Activated T-cell treated with anti-CD3 and anti-CD28 coated beads, Interleukin-2, amount 50 U/mL, for 48 hours (primary cell): Measurements from ENCODE around the gene RNF167.

Source experiments
- DNase-seq, 2 experiments: peaks; one replicate each; pipeline ENCODE4 v3.0.0-alpha.2; 2020

RNF167 gene

GRCh38 chr17:4958102-4958501 lies 18.0 kb downstream of the RNF167 start:
- DNase-seq: no peak

- no peak for DNase-seq
Observed at GRCh38 chr17:4959261-4959965, 19.3 kb downstream of the RNF167 start.

DNA sequence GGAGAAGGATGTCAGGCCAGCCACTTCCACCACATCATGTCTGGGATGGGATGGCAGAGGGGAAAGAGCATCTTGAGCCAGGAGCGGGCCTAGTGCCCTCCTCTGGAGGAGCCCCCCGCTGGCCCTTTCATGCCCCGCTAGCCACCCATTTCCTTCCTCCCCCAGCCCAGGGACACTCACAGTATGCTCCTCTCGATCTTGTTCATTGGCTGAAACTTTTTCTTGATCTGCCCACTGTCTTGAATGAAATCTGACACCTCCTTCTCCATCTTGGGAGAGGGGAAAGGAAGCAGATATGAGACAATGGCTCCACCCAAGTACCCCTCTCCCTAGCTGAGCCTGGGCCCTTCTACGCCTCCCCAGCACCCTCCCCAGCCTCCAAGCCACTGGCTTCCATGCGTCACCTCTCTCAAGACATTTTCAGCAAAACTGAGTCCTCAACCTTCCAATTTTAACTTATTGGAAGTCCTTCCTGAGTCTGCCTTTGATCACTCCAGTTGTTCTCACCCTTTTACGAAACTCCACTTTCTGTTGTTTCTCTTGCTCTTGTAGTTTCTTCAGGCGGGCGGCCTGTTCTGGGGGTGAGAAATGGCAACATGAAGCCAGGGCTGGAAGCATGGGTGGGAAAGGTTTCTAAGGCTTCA lies 20.3 kb downstream of the RNF167 start:
- no peak for DNase-seq

DNA sequence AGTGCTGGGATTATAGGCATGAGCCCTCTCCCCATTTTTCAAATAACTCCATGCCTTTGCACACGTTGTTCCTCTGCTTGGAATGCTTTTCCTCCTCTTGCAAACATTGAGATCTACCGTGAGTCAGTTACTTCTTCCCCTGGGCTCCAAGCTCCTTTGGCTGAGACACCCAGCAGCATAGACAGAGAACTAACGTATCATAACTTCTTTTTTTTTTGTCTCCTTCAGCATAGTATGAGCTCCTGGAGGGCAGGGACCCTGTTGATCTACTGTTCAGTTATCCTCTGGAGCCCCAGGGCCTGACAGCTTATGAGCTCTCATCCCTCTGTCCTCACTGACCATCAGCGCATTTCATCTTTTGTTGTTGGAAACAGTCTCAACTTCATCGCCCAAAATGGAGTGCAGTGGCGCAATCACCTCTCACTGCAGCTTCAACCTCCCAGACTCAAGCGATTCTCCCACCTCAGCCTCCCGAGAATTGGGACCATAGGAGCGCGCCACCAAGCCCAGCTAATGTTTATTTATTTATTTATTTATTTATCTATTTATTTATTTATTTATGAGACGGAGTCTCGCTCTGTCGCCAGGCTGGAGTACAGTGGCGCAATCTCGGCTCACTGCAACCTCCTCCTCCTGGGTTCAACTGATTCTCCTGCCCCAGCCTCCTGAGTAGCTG lies 25.4 kb downstream of the RNF167 start:
- no peak for DNase-seq

- peak; percentile 92 to 93 for DNase-seq
Observed at GRCh38 chr17:4966844-4967538, 26.9 kb downstream of the RNF167 start.

DNA sequence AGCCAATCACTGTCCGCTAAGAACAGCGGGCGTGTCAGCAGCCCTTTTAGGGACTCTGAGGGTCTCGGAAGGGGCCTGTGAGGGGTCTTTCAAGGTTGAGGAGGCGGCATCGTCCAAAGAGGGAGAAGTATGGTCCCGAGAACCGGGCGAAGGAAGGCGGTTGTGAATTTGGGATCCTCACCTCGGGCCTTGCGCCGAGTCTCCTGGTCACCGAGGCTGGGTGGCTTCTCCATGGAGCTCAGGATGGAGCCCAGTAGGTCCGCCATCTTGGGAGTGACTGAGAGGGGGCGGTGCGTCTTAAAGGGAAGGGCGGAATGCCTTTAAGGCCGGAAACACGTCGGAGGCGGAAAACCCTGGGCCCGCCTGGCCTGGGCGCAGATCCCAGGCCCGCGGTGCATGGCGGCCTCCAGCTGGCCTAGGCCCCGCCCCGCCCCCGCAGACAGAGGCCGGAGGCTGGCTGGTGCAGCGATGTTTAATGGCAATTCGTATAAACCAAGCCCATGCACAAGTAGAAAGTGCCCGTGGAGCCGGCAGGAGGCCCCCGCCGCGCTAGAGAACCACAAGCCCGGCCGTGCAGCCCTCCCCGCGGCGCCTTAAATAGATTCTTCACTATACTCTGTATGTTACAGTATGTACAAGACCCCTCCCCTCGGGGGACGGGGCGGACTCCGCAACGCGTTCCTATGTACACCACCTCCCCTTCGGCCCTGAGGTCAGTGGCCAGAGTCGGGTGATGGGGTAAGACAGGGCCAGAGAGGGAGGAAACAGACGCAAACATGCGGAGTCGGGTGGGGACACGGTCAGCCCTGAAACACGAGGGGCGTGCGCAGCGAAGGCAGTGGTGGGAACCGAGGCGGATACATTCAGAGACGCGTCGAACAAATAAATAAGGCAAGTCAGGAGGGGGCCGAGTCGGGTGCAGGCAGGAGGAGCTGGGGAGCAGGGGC lies 27.7 kb downstream of the RNF167 start, which contains the start of gene SPAG7:
Gene SPAG7 (minus strand): TSS at position 279 of the 947 bp plus-strand sequence. CDS start 13 bp downstream, at position 266.
- DNase-seq: peak; percentile 96 to 97

- peak; percentile 65 to 66 for DNase-seq
Observed at GRCh38 chr17:4968486-4969046, 28.5 kb downstream of the RNF167 start.

DNA sequence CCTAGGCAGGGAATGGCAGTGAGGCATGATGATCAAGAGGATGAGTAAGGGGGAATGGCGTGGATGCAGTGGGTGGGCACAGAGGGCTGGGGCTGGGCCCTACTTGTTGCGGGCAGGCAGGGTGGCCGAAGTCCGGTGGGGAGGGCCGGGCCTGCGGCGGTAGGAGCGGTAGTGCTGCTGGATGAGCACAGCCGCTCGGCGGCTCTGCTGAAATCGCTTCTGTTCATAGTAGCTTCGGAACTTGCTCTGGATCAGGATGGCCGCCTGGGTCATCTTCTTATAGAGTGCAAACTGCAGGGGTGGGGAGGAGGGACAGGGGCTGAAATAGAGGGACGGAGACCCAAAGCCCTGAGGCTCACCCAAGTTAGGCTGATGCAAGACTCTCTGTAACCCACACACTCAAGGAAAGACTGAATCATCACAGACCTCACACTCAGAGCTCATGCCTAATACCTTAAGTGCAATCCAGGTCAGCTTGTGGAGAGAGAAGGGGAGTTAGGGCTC lies 29.0 kb downstream of the RNF167 start:
- peak in 1 of 2 experiments; percentile 79 for DNase-seq

DNA sequence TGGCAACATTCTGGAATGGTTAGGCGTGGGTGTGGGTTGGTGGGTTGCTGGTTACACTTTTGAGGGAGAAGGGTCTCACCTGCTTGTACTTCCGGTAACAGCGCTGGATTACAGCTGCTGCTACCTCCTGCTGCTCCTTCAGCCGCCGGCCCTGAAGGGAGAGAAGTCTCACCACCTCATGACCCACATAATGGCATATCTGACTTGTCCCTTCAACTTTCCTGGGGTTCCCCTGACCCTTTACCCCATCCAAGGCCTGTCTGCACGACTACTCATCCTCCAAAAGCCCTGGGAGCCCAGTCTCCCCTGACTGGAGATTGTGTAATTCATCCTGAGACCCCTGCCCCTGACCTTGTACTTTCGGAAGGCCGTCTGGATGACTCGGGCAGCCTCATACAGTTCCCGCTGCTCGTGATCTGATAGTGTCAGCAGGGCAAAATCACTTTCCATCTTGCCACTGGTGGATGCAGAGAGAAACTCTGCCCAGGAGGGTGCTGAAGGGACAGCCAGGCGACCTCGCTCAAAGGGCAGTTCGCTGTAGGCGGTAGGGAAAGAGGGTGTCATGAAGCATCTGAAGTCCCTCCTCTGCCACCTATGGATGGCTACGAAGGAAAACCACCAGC lies 29.6 kb downstream of the RNF167 start:
- peak in 1 of 2 experiments; percentile 76 for DNase-seq

GRCh38 chr17:4970273-4970672 lies 30.2 kb downstream of the RNF167 start:
- no peak for DNase-seq

GRCh38 chr17:4971826-4972225 lies 31.8 kb downstream of the RNF167 start:
- DNase-seq: no peak

GRCh38 chr17:4972322-4972721 lies 32.3 kb downstream of the RNF167 start:
- no peak for DNase-seq

DNA sequence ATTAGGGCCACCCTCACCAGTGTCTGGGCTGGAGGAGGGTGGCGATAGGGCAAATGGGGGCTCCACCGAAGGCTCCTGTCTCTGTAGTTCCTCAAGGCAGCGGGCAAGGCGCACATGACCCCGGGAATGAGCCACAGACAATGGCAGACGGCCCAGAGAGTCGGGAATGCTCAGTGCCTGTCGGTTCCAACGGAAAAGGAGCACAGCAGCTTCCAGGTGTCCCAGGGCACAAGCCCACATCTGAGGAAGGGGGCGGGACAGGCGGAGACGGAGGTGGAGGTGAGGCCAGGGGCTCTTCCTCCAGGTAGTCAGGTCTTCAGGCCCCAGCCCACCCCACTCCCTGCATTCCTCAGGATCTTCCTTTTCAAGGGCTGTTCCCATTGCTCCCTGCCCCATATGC lies 32.7 kb downstream of the RNF167 start:
- no peak for DNase-seq

GRCh38 chr17:4973256-4974114 lies 33.4 kb downstream of the RNF167 start:
- DNase-seq: no peak

DNA sequence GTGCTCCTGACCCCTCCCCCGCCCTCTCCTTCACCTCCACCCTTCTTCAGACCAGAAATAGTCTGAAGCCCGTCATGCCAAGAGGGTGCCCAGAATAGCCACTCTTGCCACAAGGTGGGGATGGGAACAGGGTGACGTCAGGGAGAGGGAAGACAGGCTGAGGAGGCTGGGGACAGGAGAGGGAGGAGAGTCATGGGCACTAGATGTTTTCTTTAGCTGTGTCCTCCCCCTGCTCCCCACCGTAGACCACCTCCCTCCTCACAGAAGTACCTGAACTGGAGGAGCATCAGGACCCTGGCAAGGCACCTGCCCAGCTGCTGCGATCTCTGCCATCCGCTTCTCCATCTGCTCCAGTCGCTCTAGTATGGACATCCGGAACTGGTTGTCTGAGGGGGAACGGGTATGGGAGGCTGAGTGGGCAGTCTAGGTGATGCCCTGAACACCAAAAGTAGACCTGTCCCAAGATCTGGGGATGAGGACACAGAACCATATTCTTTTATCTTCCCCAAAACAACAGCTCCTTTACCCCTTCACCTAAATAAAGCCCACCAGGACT lies 34.1 kb downstream of the RNF167 start:
- no peak for DNase-seq

DNA sequence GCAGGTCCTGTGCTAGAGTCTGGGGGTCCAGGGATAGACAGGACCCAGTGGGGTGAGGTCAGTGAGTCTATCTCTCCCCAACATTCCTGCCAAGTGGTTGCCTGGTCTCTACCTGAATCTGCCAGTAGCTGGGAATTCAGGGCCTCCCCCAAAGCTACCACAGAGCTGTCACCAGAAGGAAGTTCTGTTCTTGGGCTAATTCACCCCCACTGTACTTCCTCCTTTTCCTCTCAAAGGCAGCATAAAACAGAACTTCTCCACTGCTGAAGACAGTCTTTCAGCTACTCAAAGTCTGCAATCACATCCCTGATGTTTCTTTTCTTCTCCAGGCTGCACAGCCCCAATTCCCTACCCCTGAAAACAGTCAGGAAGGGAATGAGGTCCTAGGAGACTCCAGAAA lies 38.7 kb downstream of the RNF167 start:
- DNase-seq: no peak

DNA sequence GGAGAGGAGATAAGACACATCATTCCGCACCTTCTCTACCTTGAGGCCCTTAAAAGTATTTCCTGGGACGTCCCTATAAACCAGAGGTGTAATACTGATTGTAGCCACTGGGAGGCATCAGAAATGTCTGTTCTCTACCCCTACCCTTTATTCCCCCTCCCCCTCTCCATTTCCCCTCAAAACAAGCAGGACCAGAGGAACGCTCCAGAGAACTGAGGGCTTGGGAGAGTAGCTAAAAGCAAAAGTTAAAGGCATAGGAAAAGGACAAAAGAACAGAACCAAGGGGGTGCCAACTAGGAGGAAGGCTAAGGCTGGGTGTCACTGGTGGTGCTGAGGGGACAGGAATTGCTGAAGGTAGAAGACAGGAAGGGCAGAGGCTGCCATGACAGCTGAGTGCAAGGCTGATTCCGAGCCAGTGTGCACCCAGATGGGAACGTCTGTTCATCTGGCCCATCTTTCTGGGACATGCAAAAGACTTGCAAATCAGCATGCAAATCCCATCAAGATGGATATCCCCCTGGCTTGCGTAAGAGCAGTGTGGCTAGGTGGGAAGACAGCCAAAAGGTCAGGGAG lies 40.7 kb downstream of the RNF167 start:
- peak; percentile 43 to 56 for DNase-seq

DNA sequence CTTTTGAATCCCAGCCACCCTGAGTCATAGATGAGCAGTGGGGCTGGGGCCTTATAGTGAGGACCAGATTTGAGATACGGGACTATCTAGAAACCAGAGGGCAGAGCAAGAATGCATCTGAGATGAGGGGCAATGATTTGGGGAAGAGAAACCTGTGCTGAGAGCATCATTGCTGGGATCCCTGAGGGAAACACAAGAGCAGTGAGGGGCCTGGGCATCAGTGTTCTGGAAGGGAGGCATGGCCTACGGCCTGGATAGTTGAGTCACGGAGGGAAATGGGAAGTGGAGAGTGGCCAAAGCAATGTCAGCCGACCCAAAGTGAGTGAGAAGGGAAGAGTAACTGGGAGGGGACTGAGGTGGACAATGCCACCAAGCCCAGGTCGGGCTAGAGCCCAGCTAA lies 42.2 kb downstream of the RNF167 start:
- DNase-seq: no peak

- no peak for DNase-seq
Observed at GRCh38 chr17:4986403-4986802, 46.3 kb downstream of the RNF167 start.
